SK-N-SH treated with all-trans-retinoic acid at 6 μM for 48 hours (cell line): ENCODE results near the gene ZNF490.

Source experiments
- ATAC-seq: fragments of 200-7000 bp; cut with Tn5 transposase; 3 replicates; pipeline ENCODE4 v1.9.1; 2020; ENCODE audit warnings: mild to moderate bottlenecking, moderate library complexity
- ARNTL ChIP-seq: fragments of 450-650 bp; formaldehyde crosslinking; IDR thresholded peaks from 2 replicates; pipeline ENCODE4 v1.5.0; 2020; ENCODE audit warnings: low read depth, mild to moderate bottlenecking, moderate library complexity, borderline replicate concordance
- ESRRG ChIP-seq: fragments of 250-450 bp; sonication (Bioruptor Pico); IDR thresholded peaks from 2 replicates; pipeline ENCODE4 v1.6.1; 2021; ENCODE audit warnings: mild to moderate bottlenecking
- GLIS3 ChIP-seq: fragments of 250-450 bp; sonication (Bioruptor Pico); IDR thresholded peaks from 2 replicates; pipeline ENCODE4 v1.5.0; 2020; ENCODE audit warnings: mild to moderate bottlenecking, moderate library complexity
- ISL1 ChIP-seq: fragments of 250-450 bp; sonication (Bioruptor Pico); IDR thresholded peaks from 2 replicates; pipeline ENCODE4 v2.1.2; 2022; ENCODE audit warnings: mild to moderate bottlenecking, moderate library complexity
- OSR1 ChIP-seq: fragments of 250-450 bp; sonication (Bioruptor Pico); IDR thresholded peaks from 2 replicates; pipeline ENCODE4 v1.8.0; 2022; ENCODE audit warnings: moderate library complexity, mild to moderate bottlenecking, inconsistent platforms
- PPARA ChIP-seq: fragments of 250-450 bp; sonication (Bioruptor Pico); IDR thresholded peaks from 2 replicates; pipeline ENCODE4 v1.5.0; 2020; ENCODE audit warnings: mild to moderate bottlenecking, borderline replicate concordance
- SNAI2 ChIP-seq: fragments of 250-450 bp; sonication (Bioruptor Pico); IDR thresholded peaks from 2 replicates; pipeline ENCODE4 v1.5.0; 2020; ENCODE audit warnings: mild to moderate bottlenecking, moderate library complexity
- TCF4 ChIP-seq: fragments of 250-450 bp; sonication (Bioruptor Pico); IDR thresholded peaks from 2 replicates; pipeline ENCODE4 v1.8.0; 2021; ENCODE audit warnings: mild to moderate bottlenecking, moderate library complexity, borderline replicate concordance
- TOX ChIP-seq: fragments of 250-450 bp; sonication (Bioruptor Pico); IDR thresholded peaks from 2 replicates; pipeline ENCODE4 v1.8.0; 2021; ENCODE audit warnings: mild to moderate bottlenecking, moderate library complexity, borderline replicate concordance
- ZC3H10 ChIP-seq: fragments of 250-450 bp; sonication (Bioruptor Pico); IDR thresholded peaks from 2 replicates; pipeline ENCODE4 v1.5.1; 2021; ENCODE audit warnings: mild to moderate bottlenecking, moderate library complexity
- ZFP3 ChIP-seq: fragments of 250-450 bp; sonication (Bioruptor Pico); IDR thresholded peaks from 2 replicates; pipeline ENCODE4 v1.5.0; 2020; ENCODE audit warnings: mild to moderate bottlenecking, moderate library complexity
- ZFP30 ChIP-seq: fragments of 450-650 bp; formaldehyde crosslinking; IDR thresholded peaks from 2 replicates; pipeline ENCODE4 v1.5.0; 2022; ENCODE audit warnings: mild to moderate bottlenecking, moderate library complexity
- ZNF565 ChIP-seq: fragments of 450-650 bp; formaldehyde crosslinking; conservative IDR thresholded peaks from 2 replicates; pipeline ENCODE4 v1.5.0; 2020; ENCODE audit warnings: low read depth, mild to moderate bottlenecking, moderate library complexity
- ZNF70 ChIP-seq: fragments of 450-650 bp; formaldehyde crosslinking; IDR thresholded peaks from 2 replicates; pipeline ENCODE4 v1.5.0; 2020; ENCODE audit warnings: mild to moderate bottlenecking, moderate library complexity
- TF ChIP-seq, protein P1 (sequence below): fragments of 250-450 bp; sonication (Bioruptor Pico); IDR thresholded peaks from 2 replicates; pipeline ENCODE4 v1.8.0; 2021; ENCODE audit warnings: low read depth, mild to moderate bottlenecking, moderate library complexity, borderline replicate concordance
- TF ChIP-seq, protein P2 (sequence below): fragments of 250-450 bp; sonication (Bioruptor Pico); IDR thresholded peaks from 2 replicates; pipeline ENCODE4 v1.8.0; 2020; ENCODE audit warnings: mild to moderate bottlenecking, moderate library complexity, borderline replicate concordance
- TF ChIP-seq, protein P3 (sequence below): fragments of 250-450 bp; sonication (Bioruptor Pico); IDR thresholded peaks from 2 replicates; pipeline ENCODE4 v1.5.1; 2020; ENCODE audit warnings: low read depth, mild to moderate bottlenecking, moderate library complexity
- TF ChIP-seq, protein P4 (sequence below): fragments of 250-450 bp; sonication (Bioruptor Pico); IDR thresholded peaks from 2 replicates; pipeline ENCODE4 v1.5.0; 2020; ENCODE audit warnings: mild to moderate bottlenecking, moderate library complexity

ZNF490 gene

DNA sequence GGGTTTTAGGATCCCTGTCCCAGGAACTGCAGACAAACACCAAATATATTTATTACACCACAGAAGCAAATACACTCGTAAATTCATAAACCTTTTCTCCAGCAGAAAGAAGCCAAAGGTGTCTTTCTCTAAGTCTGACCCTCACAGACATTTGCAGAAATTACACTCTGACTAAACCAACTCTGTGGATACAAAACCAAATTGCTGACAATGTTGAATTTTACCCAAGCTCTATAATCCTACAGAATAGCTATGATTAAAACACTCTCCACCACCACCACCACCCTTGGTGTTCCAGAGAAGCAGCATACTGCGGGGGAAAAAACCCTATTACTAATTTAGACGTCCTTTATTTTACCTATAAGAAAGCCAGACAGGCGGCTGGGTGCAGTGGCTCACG, 64.5 kb downstream of the ZNF490 start (continued):
- TF ChIP-seq, protein P1, sequence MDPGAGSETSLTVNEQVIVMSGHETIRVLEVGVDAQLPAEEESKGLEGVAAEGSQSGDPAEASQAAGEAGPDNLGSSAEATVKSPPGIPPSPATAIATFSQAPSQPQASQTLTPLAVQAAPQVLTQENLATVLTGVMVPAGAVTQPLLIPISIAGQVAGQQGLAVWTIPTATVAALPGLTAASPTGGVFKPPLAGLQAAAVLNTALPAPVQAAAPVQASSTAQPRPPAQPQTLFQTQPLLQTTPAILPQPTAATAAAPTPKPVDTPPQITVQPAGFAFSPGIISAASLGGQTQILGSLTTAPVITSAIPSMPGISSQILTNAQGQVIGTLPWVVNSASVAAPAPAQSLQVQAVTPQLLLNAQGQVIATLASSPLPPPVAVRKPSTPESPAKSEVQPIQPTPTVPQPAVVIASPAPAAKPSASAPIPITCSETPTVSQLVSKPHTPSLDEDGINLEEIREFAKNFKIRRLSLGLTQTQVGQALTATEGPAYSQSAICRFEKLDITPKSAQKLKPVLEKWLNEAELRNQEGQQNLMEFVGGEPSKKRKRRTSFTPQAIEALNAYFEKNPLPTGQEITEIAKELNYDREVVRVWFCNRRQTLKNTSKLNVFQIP (CRISPR knock-in tag), result no peak
- TF ChIP-seq ZNF70 (CRISPR knock-in tag) (no peak), ZFP30 (CRISPR knock-in tag) (no peak), SNAI2 (CRISPR knock-in tag) (no peak), ARNTL (CRISPR knock-in tag) (no peak)

DNA sequence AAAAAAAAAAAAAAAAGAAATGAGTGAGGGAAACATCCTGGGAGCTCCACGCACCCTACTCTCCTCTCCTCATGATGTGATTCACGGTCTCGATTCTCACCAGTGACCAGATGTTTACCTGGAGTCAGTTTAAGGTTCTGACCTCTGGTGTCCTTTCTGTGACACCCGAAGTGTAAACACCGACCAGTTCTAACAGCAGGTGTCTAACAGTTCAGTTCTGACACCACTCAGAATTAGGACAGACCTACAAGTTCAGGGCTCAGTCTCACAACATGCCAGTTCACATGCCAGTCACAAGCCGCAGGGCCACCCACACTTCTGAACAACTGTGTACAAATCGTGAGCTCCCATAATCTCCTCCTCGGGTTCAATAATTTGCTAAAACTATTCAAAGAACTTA, 65.3 kb downstream of the ZNF490 start:
- no peak for ATAC-seq
- TF ChIP-seq ZC3H10 (CRISPR knock-in tag) (no peak), ARNTL (CRISPR knock-in tag) (no peak), SNAI2 (CRISPR knock-in tag) (no peak), OSR1 (CRISPR knock-in tag) (no peak), ZNF565 (CRISPR knock-in tag) (no peak), PPARA (no peak), TCF4 (CRISPR knock-in tag) (no peak), GLIS3 (CRISPR knock-in tag) (no peak), ESRRG (CRISPR knock-in tag) (no peak), TOX (CRISPR knock-in tag) (no peak), ZFP30 (CRISPR knock-in tag) (no peak), ZFP3 (CRISPR knock-in tag) (no peak), ISL1 (CRISPR knock-in tag) (no peak)
- TF ChIP-seq, protein P2, sequence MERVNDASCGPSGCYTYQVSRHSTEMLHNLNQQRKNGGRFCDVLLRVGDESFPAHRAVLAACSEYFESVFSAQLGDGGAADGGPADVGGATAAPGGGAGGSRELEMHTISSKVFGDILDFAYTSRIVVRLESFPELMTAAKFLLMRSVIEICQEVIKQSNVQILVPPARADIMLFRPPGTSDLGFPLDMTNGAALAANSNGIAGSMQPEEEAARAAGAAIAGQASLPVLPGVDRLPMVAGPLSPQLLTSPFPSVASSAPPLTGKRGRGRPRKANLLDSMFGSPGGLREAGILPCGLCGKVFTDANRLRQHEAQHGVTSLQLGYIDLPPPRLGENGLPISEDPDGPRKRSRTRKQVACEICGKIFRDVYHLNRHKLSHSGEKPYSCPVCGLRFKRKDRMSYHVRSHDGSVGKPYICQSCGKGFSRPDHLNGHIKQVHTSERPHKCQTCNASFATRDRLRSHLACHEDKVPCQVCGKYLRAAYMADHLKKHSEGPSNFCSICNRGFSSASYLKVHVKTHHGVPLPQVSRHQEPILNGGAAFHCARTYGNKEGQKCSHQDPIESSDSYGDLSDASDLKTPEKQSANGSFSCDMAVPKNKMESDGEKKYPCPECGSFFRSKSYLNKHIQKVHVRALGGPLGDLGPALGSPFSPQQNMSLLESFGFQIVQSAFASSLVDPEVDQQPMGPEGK, result no peak
- TF ChIP-seq, protein P3, sequence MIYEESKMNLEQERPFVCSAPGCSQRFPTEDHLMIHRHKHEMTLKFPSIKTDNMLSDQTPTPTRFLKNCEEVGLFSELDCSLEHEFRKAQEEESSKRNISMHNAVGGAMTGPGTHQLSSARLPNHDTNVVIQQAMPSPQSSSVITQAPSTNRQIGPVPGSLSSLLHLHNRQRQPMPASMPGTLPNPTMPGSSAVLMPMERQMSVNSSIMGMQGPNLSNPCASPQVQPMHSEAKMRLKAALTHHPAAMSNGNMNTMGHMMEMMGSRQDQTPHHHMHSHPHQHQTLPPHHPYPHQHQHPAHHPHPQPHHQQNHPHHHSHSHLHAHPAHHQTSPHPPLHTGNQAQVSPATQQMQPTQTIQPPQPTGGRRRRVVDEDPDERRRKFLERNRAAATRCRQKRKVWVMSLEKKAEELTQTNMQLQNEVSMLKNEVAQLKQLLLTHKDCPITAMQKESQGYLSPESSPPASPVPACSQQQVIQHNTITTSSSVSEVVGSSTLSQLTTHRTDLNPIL (CRISPR knock-in tag), result no peak
- TF ChIP-seq, protein P1 (CRISPR knock-in tag), result no peak
- TF ChIP-seq, protein P4, sequence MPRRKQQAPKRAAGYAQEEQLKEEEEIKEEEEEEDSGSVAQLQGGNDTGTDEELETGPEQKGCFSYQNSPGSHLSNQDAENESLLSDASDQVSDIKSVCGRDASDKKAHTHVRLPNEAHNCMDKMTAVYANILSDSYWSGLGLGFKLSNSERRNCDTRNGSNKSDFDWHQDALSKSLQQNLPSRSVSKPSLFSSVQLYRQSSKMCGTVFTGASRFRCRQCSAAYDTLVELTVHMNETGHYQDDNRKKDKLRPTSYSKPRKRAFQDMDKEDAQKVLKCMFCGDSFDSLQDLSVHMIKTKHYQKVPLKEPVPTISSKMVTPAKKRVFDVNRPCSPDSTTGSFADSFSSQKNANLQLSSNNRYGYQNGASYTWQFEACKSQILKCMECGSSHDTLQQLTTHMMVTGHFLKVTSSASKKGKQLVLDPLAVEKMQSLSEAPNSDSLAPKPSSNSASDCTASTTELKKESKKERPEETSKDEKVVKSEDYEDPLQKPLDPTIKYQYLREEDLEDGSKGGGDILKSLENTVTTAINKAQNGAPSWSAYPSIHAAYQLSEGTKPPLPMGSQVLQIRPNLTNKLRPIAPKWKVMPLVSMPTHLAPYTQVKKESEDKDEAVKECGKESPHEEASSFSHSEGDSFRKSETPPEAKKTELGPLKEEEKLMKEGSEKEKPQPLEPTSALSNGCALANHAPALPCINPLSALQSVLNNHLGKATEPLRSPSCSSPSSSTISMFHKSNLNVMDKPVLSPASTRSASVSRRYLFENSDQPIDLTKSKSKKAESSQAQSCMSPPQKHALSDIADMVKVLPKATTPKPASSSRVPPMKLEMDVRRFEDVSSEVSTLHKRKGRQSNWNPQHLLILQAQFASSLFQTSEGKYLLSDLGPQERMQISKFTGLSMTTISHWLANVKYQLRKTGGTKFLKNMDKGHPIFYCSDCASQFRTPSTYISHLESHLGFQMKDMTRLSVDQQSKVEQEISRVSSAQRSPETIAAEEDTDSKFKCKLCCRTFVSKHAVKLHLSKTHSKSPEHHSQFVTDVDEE (CRISPR knock-in tag), result no peak

DNA sequence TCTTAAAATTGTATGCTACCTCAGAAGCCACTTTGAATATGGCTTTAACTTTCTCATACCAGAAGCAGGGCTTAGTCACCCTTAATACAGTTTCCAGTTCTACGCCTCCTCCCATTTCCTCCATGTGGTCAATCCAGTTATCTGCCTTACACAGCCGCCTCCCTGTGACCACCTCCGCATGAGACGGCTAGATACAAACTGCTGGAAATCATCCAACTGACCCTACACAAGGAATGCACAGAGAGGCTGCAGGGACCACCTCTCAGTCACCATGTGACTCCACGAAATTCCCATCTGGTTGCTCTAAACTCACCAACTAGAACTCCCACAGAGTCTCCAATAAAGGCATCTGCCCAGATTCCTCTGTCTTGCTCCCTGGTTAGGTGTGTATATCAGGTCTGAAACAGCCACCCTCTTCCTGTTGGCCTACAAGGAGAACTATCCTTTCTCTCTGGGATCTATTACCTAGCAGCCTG, 66.2 kb downstream of the ZNF490 start:
- TF ChIP-seq, protein P3 (CRISPR knock-in tag), result no peak
- TF ChIP-seq, protein P1 (CRISPR knock-in tag), result no peak
- TF ChIP-seq SNAI2 (CRISPR knock-in tag) (no peak), ISL1 (CRISPR knock-in tag) (no peak), ZC3H10 (CRISPR knock-in tag) (no peak)
- TF ChIP-seq, protein P4 (CRISPR knock-in tag), result no peak
- no peak for ATAC-seq
